GM21447 (cell line): ENCODE data around the gene CCL20.
"Not testable (repeated sequence)": the region's sequence is repeated elsewhere in the genome, so short reads cannot be mapped to it uniquely, and the experiment has no call there.

Experiments used
- ATAC-seq: cut with Tn5 transposase; IDR thresholded peaks from one replicate; pipeline ENCODE4 v1.9.1; 2021; ENCODE audit not compliant: unreplicated experiment

Gene CCL20

DNA sequence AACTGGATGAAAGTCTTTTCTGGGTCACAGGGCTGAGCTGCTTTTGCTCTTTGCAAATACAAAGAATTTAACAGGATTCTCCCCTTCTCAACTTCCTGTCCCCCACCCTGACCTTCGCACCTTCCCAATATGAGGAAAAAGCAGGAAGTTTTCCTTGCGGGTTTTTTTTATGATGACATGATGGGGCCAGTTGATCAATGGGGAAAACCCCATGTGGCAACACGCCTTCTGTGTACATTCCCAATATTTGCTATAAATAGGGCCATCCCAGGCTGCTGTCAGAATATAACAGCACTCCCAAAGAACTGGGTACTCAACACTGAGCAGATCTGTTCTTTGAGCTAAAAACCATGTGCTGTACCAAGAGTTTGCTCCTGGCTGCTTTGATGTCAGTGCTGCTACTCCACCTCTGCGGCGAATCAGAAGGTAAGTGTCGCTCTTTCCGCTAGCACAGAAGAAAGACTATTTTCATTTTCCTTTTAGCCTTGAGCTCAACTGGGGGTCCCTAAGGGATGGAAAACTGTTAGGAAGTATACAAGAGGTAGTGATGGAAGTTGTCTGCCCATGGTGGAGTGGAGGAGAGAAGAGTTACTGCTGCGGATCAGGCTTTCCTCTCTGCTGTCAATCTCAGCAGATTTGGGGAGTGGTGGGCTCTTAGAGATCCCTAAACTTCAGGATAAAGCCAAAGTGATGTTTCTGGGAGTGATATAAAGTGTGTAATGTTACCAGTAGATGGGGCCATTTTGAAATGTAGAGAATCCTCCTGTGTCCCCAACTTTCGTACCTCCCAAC, at the start of gene CCL20:
TSS of gene CCL20 (plus strand) at position 281 of the 792 bp plus-strand sequence. CDS start at position 351, 70 bp downstream.
- ATAC-seq, result no peak

GRCh38 chr2:227765788-227766372, 47.8 kb upstream of the CCL20 start:
- no peak for ATAC-seq

GRCh38 chr2:227766373-227766883, 47.2 kb upstream of the CCL20 start:
- ATAC-seq, result peak; percentile 99

DNA sequence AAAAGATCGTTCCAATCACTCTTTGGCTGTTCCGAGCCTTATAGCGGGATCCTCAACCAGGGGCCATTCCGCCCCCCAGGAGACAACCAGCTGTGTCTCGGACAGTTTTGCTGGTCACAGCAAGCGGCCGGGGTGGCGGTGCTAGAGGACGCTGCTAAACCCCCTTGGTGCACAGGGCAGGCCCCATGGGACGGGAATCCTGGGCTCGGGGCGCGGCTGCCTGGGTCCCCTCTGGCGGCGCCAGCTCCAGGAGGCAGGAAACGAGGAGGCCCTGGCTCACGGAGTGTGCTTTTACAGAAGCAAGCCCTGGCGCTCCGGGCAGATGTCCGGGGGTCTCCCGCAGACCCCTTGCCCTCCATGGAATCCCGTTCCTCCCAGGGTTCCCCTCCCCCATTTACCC, 45.8 kb upstream of the CCL20 start:
- ATAC-seq, result no peak

DNA sequence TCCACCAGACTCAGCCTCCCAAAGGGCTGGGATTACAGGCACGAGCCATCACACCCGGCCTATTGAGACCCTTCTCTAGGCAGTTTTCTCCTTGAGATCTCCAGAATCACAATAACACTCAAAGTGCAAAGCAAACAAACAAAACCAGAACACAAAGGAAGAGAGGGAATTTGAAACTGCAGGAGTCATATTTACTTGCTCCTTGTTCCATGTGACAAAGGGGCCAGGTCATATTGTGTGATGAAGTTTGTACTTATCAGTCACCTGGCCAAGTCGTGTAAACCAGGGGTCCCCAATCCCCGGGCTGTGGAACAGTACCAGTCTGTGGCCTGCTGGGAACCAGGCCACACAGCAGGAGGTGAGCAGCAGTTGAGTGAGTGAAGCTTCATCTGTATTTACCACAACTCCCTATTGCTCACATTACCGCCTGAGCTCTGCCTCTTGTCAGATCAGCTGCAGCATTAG, 41.4 kb upstream of the CCL20 start:
- no peak for ATAC-seq

GRCh38 chr2:227772932-227773331, 40.7 kb upstream of the CCL20 start:
- ATAC-seq, result no peak

- ATAC-seq, result no peak
Observed at GRCh38 chr2:227774011-227774624, 39.5 kb upstream of the CCL20 start.

- no peak for ATAC-seq
Observed at GRCh38 chr2:227774895-227775842, 38.5 kb upstream of the CCL20 start.

- ATAC-seq, result no peak
Observed at GRCh38 chr2:227780981-227781615, 32.5 kb upstream of the CCL20 start.

DNA sequence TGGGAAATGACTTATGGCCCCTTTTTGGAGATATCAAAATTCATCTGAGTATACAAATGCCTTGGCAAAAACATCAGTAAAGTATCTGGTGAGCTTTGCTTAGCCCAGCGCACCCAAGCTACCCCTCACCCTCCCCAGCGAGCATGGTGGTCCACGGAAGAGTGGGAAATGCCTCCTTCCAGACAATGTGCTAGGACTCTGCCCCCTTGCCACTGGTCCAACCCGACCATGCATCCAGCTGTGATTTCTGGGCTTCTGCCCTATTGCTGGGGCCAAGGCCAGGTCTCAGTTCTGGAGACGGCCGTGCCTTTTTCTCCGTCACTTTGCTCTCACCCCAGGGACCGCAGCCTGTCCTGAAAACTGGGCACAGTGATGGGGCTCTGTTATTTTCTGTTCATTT, 31.8 kb upstream of the CCL20 start:
- ATAC-seq, result no peak

- ATAC-seq, result peak; percentile 4
Observed at GRCh38 chr2:227782804-227783203, 30.8 kb upstream of the CCL20 start.

DNA sequence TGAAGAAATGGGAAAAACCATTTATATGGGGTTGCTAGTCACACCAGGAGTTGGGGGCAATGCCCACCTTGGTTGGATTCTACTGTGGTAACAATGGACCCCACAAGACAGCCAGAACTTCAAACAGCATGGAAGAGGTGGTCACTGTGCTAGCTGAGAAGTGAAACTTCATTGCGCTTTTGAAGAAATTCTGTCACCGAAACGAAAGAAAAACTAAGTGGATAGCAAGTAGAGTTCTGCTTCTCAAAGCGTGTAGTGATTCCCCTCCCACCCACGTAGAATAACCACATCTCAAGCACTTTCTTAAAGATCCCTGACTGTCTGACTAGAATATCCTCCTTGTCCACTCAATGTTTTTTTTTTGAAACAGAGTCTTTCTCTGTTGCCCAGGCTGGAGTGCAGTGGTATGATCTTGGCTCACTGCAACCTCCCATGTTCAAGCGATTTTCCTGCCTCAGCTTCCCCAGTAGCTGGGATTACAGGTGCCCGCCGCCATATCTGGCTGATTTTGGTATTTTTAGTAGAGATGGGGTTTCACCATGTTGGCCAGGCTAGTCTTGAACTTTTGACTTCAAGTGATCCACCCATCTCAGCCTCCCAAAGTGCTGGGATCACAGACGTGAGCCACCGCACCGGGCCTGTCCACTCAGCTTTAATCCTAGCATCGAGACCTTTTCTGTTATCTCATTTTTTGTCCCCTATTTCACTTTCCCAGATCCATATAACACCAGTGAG, 30.1 kb upstream of the CCL20 start:
- peak; percentile 99 for ATAC-seq

GRCh38 chr2:227785293-227785692, 28.3 kb upstream of the CCL20 start:
- ATAC-seq, result no peak

DNA sequence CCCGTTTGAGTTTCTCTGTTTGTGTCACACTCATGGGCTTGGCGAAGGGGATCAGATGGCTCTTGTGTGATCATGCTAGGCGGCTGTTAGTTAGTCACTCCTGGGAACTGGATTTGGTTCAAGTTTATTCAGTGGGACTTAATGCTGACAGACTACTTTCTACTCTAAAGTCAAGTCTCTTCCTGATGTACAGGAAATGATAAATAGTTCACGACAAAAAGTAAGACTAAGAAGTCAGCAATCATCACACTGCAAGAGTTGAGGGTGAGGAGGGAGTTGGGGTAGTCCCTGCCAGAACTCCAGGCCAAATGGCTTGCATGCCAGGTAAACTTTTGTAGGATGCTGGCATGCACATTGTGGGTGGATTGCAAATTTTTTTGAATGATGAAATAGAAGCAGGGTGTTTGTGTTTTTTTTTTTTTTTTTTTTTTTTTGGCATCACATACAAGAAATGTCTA, 25.1 kb upstream of the CCL20 start:
- ATAC-seq, result no peak

GRCh38 chr2:227789803-227790202, 23.8 kb upstream of the CCL20 start:
- ATAC-seq, result no peak

GRCh38 chr2:227793148-227793712, 20.4 kb upstream of the CCL20 start:
- ATAC-seq, result no peak

- no peak for ATAC-seq
Observed at GRCh38 chr2:227796045-227796711, 17.5 kb upstream of the CCL20 start.

DNA sequence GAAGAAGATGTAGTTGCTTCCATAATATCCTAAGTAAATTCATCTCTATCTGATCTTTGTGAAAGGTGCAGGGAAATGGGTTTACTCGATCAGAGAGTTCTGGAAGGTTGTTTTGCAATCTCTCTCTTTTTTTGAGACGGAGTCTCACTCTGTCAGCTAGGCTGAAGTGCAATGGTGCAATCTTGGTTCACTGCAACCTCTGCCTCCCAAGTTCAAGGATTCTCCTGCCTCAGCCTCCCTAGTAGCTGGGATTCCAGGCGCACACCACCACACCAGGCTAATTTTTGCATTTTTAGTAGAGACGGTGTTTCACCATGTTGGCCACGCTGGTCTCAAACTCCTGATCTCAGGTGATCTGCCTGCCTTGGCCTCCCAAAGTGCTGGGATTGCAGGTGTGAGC, 16.9 kb upstream of the CCL20 start:
- not testable (repeated sequence) for ATAC-seq

- ATAC-seq, result no peak
Observed at GRCh38 chr2:227799202-227799601, 14.4 kb upstream of the CCL20 start.
